Naive B cell (primary cell): ENCODE results near the gene MTRF1. TPM values are rescaled to one million over a fixed set of nuclear protein-coding genes. Genes with fewer than 3 reads are reported as not detected.
A peak's percentile ranks its signal among the peaks of the same experiment; 100 is the strongest.

Experiments
- ATAC-seq, 2 donors: fragments of 150-1000 bp; cut with Tn5 transposase; 2 replicates each; pipeline ENCODE4 v1.10.0; 2021; ENCODE audit warnings: low read depth in 2 of 2, mild to moderate bottlenecking in 2 of 2, moderate library complexity in 2 of 2
- DNase-seq: peaks from one replicate; pipeline ENCODE4 v3.0.0; 2022
- H3K27ac Mint-ChIP-seq, 6 donors: one replicate each; pipeline ENCODE4 v1.8.0; 2020 to 2022; ENCODE audit warnings: mild to moderate bottlenecking in 6 of 6, mixed read lengths in 6 of 6, moderate library complexity in 5 of 6, inconsistent platforms in 2 of 6
- H3K27me3 Mint-ChIP-seq, 3 donors: one replicate each; pipeline ENCODE4 v1.8.0; 2021 to 2022; ENCODE audit warnings: mixed read lengths in 3 of 3, mild to moderate bottlenecking in 1 of 3
- H3K36me3 Mint-ChIP-seq, 2 donors: one replicate each; pipeline ENCODE4 v1.8.0; 2020 to 2022; ENCODE audit warnings: mixed read lengths in 2 of 2, inconsistent platforms in 1 of 2, mild to moderate bottlenecking in 1 of 2
- H3K4me1 Mint-ChIP-seq, 3 donors: one replicate each; pipeline ENCODE4 v1.8.0; 2020 to 2022; ENCODE audit warnings: mixed read lengths in 3 of 3, inconsistent platforms in 1 of 3, mild to moderate bottlenecking in 1 of 3, moderate library complexity in 1 of 3
- H3K4me3 Mint-ChIP-seq, 8 donors: one replicate each; pipeline ENCODE4 v1.8.0; 2020 to 2022; ENCODE audit warnings: mild to moderate bottlenecking in 8 of 8, mixed read lengths in 8 of 8, moderate library complexity in 8 of 8, inconsistent platforms in 2 of 8
- H3K9me3 Mint-ChIP-seq, 7 donors: one replicate each; pipeline ENCODE4 v1.8.0; 2020 to 2022; ENCODE audit warnings: mixed read lengths in 7 of 7, mild to moderate bottlenecking in 5 of 7, inconsistent platforms in 2 of 7, moderate library complexity in 1 of 7
- polyA plus RNA-seq, 6 donors: library from polyadenylated mRNA; unstranded; fragments of 300-500 nt; fragmentation: Illumina TruSeq; gene quantifications; one replicate each; pipeline ENCODE4 v1.2.3, GENCODE V29; 2021; ENCODE audit warnings: low read depth in 6 of 6

Gene MTRF1
- polyA plus RNA-seq: 10 to 100 TPM in 3 of 6 donors, 1 to 10 TPM in 3; 3.4 to 20.9 (median 11.1) TPM

GRCh38 chr13:41263261-41263971, at the start of gene MTRF1:
Gene MTRF1, minus strand, starts transcription at chr13:41263576. Its CDS starts 2,669 bp downstream, at chr13:41260907.
- Mint-ChIP-seq H3K36me3 (peaks cover 0 to 8% of the 10 kb centered on the region in 2 donors), H3K4me3 (peak within 1 kb of the TSS; percentile 87 to 100 (median 100)), H3K4me1 (peaks cover 10 to 18% (median 14%) of the 10 kb centered on the region in 3 donors), H3K9me3 (peaks cover 0 to 8% (median 5%) of the 10 kb centered on the region in 7 donors), H3K27me3 (no peaks in the 10 kb centered on the region), H3K27ac (peak within 1 kb of the TSS; percentile 95 to 100 (median 99))
- DNase-seq: peak; percentile 84
- ATAC-seq: peak; percentile 92 to 93

- no peaks in the 10 kb centered on the region for H3K27me3 Mint-ChIP-seq
- no peak overlapping the region for H3K27ac Mint-ChIP-seq
- peak overlapping the region in 7 of 8 donors; percentile 5 to 97 (median 38) for H3K4me3 Mint-ChIP-seq
- no peaks in the 10 kb centered on the region for H3K9me3 Mint-ChIP-seq
- ATAC-seq: no peak
- H3K36me3 Mint-ChIP-seq: peaks cover 0 to 7% of the 10 kb centered on the region in 2 donors
- DNase-seq: no peak
- peaks cover 13 to 40% (median 24%) of the 10 kb centered on the region in 3 donors for H3K4me1 Mint-ChIP-seq
These were observed 49.7 kb upstream of the MTRF1 start for GRCh38 chr13:41313117-41313516.

GRCh38 chr13:41312176-41312500, 48.8 kb upstream of the MTRF1 start:
- DNase-seq (peak; percentile 23), ATAC-seq (no peak)
- Mint-ChIP-seq H3K9me3 (no peaks in the 10 kb centered on the region), H3K36me3 (peaks cover 0 to 5% of the 10 kb centered on the region in 2 donors), H3K27ac (peak overlapping the region; percentile 69 to 98 (median 94)), H3K4me1 (peaks cover 11 to 37% (median 24%) of the 10 kb centered on the region in 3 donors), H3K4me3 (peak overlapping the region; percentile 90 to 98 (median 96)), H3K27me3 (no peaks in the 10 kb centered on the region)

DNA sequence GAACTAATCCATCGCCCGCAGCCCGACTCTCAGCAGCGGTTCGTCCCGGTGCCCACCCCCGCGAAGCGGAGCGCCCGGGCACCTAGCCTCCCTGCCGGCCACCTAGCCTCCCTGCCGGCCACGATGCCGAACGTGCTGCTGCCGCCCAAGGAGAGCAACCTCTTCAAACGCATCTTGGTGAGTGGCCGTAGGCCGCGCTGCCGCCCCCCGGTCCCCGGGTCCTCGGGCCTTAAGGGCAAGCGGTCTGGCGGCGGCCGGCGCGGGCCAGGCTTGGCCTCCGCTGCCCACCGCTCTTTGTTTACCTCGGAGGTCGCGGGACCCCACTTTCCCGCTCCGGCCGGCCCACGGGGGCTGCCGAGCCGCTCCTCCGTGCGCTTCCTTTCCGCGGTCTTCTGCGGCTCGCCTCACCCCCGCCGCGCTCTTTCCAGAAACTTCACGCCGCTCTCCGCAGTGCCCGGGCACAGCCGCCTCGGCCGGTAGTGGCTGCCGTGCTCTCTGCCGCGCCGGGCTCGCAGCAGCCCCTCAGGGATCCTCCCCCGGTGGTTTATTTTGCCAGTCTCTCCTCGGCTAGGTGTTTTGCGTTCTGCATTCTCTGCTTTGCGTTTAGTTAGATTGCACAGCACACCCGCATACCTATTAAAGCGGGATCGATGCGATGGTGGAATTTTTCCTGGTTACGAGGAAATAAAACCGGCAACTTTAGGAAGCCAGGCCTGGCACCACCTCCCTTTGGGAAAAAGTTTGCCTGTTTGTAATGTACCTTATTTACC, 48.2 kb upstream of the MTRF1 start:
- H3K4me1 Mint-ChIP-seq: peaks cover 7 to 36% (median 24%) of the 10 kb centered on the region in 3 donors
- peak; percentile 55 for DNase-seq

GRCh38 chr13:41310963-41311405, 47.6 kb upstream of the MTRF1 start, which contains the start of gene NAA16:
Gene NAA16, plus strand, starts transcription at chr13:41311267. Its CDS starts 262 bp downstream, at chr13:41311529.
- Mint-ChIP-seq H3K9me3 (no peaks in the 10 kb centered on the region), H3K4me3 (peak within 1 kb of the TSS; percentile 90 to 98 (median 96)), H3K27ac (peak within 1 kb of the TSS; percentile 93 to 98 (median 94)), H3K36me3 (no peaks in the 10 kb centered on the region), H3K4me1 (peaks cover 7 to 36% (median 24%) of the 10 kb centered on the region in 3 donors), H3K27me3 (peaks cover 0 to 2% (median under 1%) of the 10 kb centered on the region in 3 donors)
- DNase-seq (peak; percentile 93), ATAC-seq (peak; percentile 79 to 82)

More for the DNA sequence above, 48.2 kb upstream of the MTRF1 start:
- Mint-ChIP-seq H3K9me3 (no peaks in the 10 kb centered on the region), H3K36me3 (no peaks in the 10 kb centered on the region), H3K27me3 (no peaks in the 10 kb centered on the region), H3K27ac (peak overlapping the region; percentile 93 to 98 (median 94)), H3K4me3 (peak overlapping the region; percentile 90 to 98 (median 96))
- peak; percentile 62 to 66 for ATAC-seq

DNA sequence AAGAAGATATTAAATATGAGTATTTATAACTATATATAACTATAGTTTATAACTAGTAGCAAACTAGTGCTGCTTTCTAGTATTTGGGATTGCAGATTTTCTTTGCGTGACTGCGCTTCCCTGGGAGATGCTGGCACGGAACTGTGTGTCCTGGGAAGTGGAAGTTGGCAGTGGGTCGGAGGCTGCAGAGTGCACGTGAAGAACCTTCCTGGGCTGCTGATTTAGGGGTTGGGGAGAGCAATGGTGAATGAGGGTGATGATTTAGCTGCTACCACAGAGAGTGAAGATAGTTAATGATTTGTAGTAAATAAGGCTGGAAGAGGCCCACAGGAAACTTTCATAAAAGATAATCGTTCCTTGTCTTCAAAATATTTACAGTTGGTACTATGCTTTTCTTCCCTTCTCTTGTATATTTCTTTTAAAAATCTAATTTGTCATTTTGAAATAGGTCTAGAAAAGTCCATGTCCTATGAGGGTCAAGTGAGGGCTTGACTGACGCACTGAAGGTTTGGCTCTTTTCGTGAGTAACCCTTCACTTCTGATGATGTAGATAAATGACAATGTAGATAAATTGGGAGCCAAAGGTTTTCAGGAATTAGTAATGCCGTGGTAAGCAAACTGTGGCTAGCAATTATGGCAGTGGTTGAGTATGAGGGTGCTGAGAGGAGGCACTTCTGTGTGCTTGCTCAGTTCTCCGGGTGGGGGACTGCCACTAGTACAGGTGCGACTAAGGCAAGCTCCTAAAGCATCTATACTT, 44.7 kb upstream of the MTRF1 start:
- DNase-seq: no peak

DNA sequence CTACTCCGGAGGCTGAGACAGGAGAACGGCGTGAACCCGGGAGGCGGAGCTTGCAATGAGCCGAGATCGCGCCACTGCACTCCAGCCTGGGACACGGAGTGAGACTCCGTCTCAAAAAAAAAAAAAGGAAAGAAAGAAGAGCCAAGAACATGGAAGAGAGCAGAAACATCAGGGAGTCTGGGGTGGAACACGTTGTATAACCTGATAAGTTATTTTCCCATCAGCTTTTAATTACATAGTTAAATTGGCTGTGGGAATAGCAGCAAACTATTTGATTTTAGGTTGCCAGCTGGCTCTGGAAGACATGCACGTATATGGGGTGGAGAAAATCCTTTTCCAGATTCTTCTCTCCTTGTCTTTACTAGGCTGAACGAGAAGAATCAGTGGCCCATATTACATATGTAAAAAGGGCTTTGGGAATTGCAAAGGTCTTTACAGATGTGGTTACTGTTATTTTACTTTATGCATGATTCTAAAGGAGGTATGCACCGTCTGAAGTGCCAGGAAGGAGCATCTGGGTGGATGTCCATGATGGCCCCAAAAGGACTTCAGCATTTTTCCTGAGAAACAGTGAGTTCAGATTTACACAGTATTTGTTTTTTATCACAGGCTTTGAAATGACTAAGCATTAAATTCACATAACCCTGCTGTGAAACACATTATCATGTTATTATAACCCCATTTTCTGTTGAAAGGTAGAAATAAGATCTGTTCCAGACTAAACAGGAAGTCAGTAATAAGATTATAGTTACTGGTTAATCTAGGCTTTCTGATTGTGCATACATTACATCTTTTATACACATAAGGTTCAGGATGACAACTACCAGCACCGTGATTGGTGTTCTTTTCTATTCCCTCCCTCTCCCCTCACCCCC, 43.1 kb upstream of the MTRF1 start:
- Mint-ChIP-seq H3K36me3 (no peaks in the 10 kb centered on the region), H3K4me1 (peaks cover 0 to 7% (median 3%) of the 10 kb centered on the region in 3 donors), H3K9me3 (no peaks in the 10 kb centered on the region), H3K4me3 (peak overlapping the region in 2 of 8 donors; percentile 10 to 29), H3K27me3 (peaks cover 6 to 9% (median 8%) of the 10 kb centered on the region in 3 donors), H3K27ac (peak overlapping the region in 1 of 6 donors; percentile 64)
- DNase-seq (no peak), ATAC-seq (no peak)

More for the DNA sequence above, 44.7 kb upstream of the MTRF1 start:
- Mint-ChIP-seq H3K9me3 (no peaks in the 10 kb centered on the region), H3K36me3 (no peaks in the 10 kb centered on the region), H3K27ac (peak overlapping the region in 1 of 6 donors; percentile 74), H3K4me1 (peaks cover 0 to 11% (median 3%) of the 10 kb centered on the region in 3 donors), H3K27me3 (peaks cover 6 to 9% (median 8%) of the 10 kb centered on the region in 3 donors), H3K4me3 (peak overlapping the region in 1 of 8 donors; percentile 73)
- no peak for ATAC-seq

GRCh38 chr13:41304551-41304950, 41.2 kb upstream of the MTRF1 start:
- Mint-ChIP-seq H3K27ac (no peak overlapping the region), H3K36me3 (no peaks in the 10 kb centered on the region), H3K27me3 (peaks cover 6 to 9% (median 8%) of the 10 kb centered on the region in 3 donors), H3K4me1 (peaks cover 0 to 3% (median 0%) of the 10 kb centered on the region in 3 donors), H3K4me3 (no peak overlapping the region), H3K9me3 (no peaks in the 10 kb centered on the region)
- DNase-seq (no peak), ATAC-seq (no peak)

DNA sequence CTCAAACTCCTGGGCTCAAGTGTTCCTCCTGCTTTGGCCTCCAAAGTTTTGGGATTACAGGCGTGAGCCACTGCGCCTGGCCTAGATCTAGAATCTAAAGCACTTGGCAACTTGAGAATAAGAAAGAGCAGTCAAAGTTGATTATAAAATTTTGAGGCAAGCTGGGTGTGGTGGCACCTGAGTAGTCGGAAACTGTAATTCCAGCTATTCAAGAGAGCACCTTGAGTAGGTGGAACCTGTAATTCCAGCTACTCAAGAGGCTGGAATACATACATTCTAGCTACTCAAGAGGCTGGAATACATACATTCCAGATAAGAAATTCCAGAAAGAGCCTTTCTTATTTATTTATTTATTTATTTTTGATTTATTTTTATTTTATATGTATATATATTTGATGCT, 39.4 kb upstream of the MTRF1 start:
- peaks cover 0 to 3% (median 0%) of the 10 kb centered on the region in 3 donors for H3K4me1 Mint-ChIP-seq
- DNase-seq (no peak), ATAC-seq (no peak)
- H3K9me3 Mint-ChIP-seq: no peaks in the 10 kb centered on the region
- H3K4me3 Mint-ChIP-seq: no peak overlapping the region
- H3K36me3 Mint-ChIP-seq: no peaks in the 10 kb centered on the region
- H3K27ac Mint-ChIP-seq: no peak overlapping the region
- H3K27me3 Mint-ChIP-seq: peaks cover 8 to 14% (median 9%) of the 10 kb centered on the region in 3 donors

DNA sequence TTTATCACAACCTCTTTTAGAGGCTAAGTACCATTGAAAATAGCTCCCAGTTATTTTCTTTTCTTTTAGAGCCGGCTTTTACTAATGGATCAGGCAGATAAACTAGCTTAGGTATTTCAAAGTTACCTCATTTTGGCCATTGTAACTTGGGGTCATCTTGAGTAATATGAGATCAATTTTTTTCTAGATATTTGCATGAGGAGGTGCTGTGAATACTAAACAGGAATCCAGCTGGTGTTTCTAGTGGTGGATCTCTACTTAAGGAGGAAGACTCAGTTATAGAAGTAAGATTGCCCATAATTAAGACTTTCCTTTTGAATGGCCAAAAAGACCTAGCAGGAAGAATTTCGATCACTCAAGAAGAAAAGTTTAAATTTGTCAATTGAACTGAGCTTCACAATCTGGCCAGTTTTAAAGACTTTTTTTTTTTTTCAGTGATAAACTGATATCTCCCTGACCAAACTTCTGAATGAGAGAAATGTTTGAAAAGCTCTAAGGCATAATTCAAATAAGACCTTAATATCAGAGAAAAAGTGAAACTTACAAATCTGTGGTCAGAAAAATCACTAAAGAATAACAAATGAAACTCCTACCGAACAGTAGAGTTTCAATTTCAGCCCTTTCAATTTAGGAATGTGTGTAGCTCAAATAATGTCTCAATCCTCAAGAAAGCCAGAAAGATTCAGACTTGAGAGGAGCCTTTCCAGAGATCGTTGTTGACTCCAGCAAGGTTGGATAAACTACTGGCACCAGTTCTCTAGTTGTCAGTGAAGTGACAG, 36.1 kb upstream of the MTRF1 start:
- no peaks in the 10 kb centered on the region for H3K4me1 Mint-ChIP-seq
- H3K27ac Mint-ChIP-seq: no peak overlapping the region
- DNase-seq: no peak
- no peak overlapping the region for H3K4me3 Mint-ChIP-seq
- H3K27me3 Mint-ChIP-seq: peaks cover 0 to 6% (median 5%) of the 10 kb centered on the region in 3 donors
- no peaks in the 10 kb centered on the region for H3K36me3 Mint-ChIP-seq
- no peak for ATAC-seq
- peaks cover 0 to 17% (median 0%) of the 10 kb centered on the region in 7 donors for H3K9me3 Mint-ChIP-seq

DNA sequence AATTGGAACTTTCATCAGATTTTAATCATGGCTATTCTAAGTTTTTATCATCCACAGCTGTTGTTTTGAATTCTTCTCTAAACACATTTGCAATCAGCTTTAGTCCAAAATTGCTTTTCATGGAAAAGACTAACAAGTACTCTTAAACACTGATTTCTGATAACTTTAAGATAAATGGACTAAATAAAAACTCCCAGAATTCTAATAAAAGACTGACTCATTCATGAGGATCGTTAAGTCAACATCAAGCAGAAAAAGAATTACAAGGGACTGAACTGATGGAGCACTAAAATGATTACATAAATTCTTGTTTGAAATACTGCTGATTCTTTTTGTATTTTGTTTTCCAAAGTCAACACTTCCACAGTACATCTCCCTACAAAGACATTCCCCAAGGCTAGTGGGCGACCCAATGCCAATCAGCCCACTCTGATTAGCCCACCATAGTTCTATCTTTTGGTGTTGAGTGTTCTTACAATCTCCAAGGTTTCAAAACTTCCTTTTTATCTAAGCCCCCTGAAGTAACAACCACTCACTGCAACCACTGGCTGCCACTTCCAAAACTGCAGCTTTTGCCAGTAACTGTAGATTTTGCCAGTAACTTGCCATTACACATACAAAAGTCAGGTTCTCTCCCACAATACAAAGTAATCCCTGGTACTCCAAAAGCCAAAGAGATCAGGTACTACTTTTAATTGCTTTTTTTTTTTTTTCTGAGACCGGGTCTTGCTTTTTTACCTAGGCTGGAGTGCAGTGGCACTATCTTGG, 33.7 kb upstream of the MTRF1 start:
- DNase-seq: no peak
- no peak overlapping the region for H3K27ac Mint-ChIP-seq
- no peak overlapping the region for H3K4me3 Mint-ChIP-seq
- no peak for ATAC-seq
- H3K36me3 Mint-ChIP-seq: no peaks in the 10 kb centered on the region
- H3K27me3 Mint-ChIP-seq: peaks cover 0 to 6% (median 3%) of the 10 kb centered on the region in 3 donors
- H3K4me1 Mint-ChIP-seq: no peaks in the 10 kb centered on the region
- peaks cover 0 to 26% (median 5%) of the 10 kb centered on the region in 7 donors for H3K9me3 Mint-ChIP-seq
